Measurements from ENCODE around the gene CBLB. TPM values are rescaled to one million over a fixed set of nuclear protein-coding genes. Genes with fewer than 3 reads are reported as not detected.

Gene CBLB
- total and polyA plus RNA-seq, 9 of the 15 experiments (the other 6 are each of a cell fraction or from before 2014, with no cell fraction given) = 1.8 to 8.1 (median 5.3) TPM

GRCh38 chr3:105686278-105686897, 182.4 kb downstream of the CBLB start (continued):
- no peak for TF ChIP-seq OTX1 (CRISPR knock-in tag; IDR thresholded peaks at IDR 0.05)
- peak; percentile 45 to 64 for TF ChIP-seq RAD21 (CRISPR knock-in tag; conservative IDR thresholded peaks at IDR 0.05 in 1 of 2, IDR thresholded peaks at IDR 0.05 in 1 of 2)
- TF ChIP-seq, protein P1, sequence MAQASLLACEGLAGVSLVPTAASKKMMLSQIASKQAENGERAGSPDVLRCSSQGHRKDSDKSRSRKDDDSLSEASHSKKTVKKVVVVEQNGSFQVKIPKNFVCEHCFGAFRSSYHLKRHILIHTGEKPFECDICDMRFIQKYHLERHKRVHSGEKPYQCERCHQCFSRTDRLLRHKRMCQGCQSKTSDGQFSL (CRISPR knock-in tag; IDR thresholded peaks at IDR 0.05) = no peak
- TF ChIP-seq, protein P1 (tag; IDR thresholded peaks at IDR 0.05) = no peak
- TF ChIP-seq STAT5A (IDR thresholded peaks at IDR 0.05; ENCODE audit: borderline replicate concordance, low read length) = no peak
- TF ChIP-seq ZNF384 (IDR thresholded peaks at IDR 0.05; ENCODE audit: low read depth, low read length) = peak; percentile 89
- TF ChIP-seq, protein P2, sequence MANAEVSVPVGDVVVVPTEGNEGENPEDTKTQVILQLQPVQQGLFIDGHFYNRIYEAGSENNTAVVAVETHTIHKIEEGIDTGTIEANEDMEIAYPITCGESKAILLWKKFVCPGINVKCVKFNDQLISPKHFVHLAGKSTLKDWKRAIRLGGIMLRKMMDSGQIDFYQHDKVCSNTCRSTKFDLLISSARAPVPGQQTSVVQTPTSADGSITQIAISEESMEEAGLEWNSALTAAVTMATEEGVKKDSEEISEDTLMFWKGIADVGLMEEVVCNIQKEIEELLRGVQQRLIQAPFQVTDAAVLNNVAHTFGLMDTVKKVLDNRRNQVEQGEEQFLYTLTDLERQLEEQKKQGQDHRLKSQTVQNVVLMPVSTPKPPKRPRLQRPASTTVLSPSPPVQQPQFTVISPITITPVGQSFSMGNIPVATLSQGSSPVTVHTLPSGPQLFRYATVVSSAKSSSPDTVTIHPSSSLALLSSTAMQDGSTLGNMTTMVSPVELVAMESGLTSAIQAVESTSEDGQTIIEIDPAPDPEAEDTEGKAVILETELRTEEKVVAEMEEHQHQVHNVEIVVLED (CRISPR knock-in tag; IDR thresholded peaks at IDR 0.05) = no peak
- TF ChIP-seq C11orf30 (IDR thresholded peaks at IDR 0.05; ENCODE audit: low read depth) = no peak

DNA sequence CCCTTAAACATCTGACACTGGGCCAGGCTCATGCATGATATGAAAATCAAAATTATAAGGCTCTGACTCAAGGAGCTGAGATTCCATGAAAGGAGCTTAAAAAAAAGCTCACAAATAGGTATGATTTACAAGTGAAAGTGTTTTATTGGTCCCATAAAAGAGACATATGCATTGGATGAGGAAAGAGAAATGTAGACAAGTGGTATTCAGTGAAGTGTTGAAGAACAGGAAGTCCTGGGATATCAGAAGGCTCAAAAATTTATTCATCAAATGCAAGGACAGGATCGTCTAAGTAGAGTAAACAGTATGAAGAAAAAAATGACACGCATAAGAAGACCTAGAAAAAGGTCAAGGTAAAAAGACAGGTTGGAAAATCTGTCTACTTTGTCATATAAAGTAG, 188.9 kb downstream of the CBLB start:
- FAIRE-seq (no peak), DNase-seq (ENCODE audit: extremely low read depth in 1 of 4, low spot score in 3 of 4) (no peak), ATAC-seq (no peak)
- ChIA-PET POLR2A (no interaction called here), CTCF (ENCODE audit: low intra/inter-chr PET ratio) (no interaction called here)
- intact Hi-C loops (cut with micrococcal nuclease) = no loop called here
- no peak overlapping the region for H3K27ac ChIP-seq (ENCODE audit: extremely low read depth, low read depth, low read length)
- BruUV-seq (replicated peaks) = no TSS peak
- no peak for TF ChIP-seq TAL1 (IDR thresholded peaks at IDR 0.05)
- no peak overlapping the region for H3K4me3 ChIP-seq
- no peaks in the 10 kb centered on the region for H3K27me3 ChIP-seq (ENCODE audit: control insufficient read depth in 2 of 2, insufficient read depth in 2 of 2, low read length in 2 of 2)
- H3K9me1 ChIP-seq (ENCODE audit: control insufficient read depth, insufficient read depth, low read length) = no peaks in the 10 kb centered on the region
- no peaks in the 10 kb centered on the region for H3K4me1 ChIP-seq (replicated peaks in 1 of 2; ENCODE audit: control insufficient read depth in 2 of 2, insufficient read depth in 2 of 2, low read length in 2 of 2)
- H3K9me3 ChIP-seq (replicated peaks; ENCODE audit: control insufficient read depth, insufficient read depth, low read depth, low read length) = no peaks in the 10 kb centered on the region
- no peaks in the 10 kb centered on the region for H3K79me2 ChIP-seq (ENCODE audit: control insufficient read depth, insufficient read depth, low read length)
- H3K9ac ChIP-seq (ENCODE audit: insufficient read depth in 1 of 2, low read depth in 2 of 2, low read length in 2 of 2) = no peak overlapping the region
- no peak overlapping the region for H3K4me2 ChIP-seq (ENCODE audit: insufficient read depth, low read length)
- no peak overlapping the region for H2AFZ ChIP-seq (ENCODE audit: low read depth, low read length)
- 64% methylated on average over 2 of the region's 2 CpGs for WGBS (ENCODE audit: insufficient coverage, low coverage, missing lambda C conversion rate)
- no peaks in the 10 kb centered on the region for H4K20me1 ChIP-seq (replicated peaks; ENCODE audit: control insufficient read depth, insufficient read depth, low read length)
- in situ Hi-C loops (cut with MboI) = no loop called here
- no peaks in the 10 kb centered on the region for H3K36me3 ChIP-seq (ENCODE audit: control insufficient read depth, insufficient read depth, low read length)

All from K562 (cell line).